Measurements from ENCODE around the gene KTN1.

GRCh38 chr14:55688566-55688965 lies 108.6 kb downstream of the KTN1 start:
- TF ChIP-seq CTCF (IDR thresholded peaks at IDR 0.05) (no peak), EZH2 (IDR thresholded peaks at IDR 0.05) (no peak), EZH2phosphoT487 (IDR thresholded peaks at IDR 0.05) (no peak)

Measured in neural progenitor cell (in vitro differentiated cells).